Astrocyte (in vitro differentiated cells and primary cell): ENCODE results near the gene ARHGAP23.

Experiments used
- CTCF ChIP-seq: IDR thresholded peaks from 2 replicates; pipeline ENCODE4 v1.5.1; 2011; ENCODE audit warnings: low read depth, mild to moderate bottlenecking, inconsistent platforms, low read length, moderate library complexity; ENCODE audit not compliant: insufficient read depth
- EZH2 ChIP-seq: IDR thresholded peaks from 2 replicates; pipeline ENCODE4 v1.6.1; 2012; ENCODE audit warnings: mild to moderate bottlenecking, low read length, inconsistent platforms; ENCODE audit not compliant: insufficient read depth

DNA sequence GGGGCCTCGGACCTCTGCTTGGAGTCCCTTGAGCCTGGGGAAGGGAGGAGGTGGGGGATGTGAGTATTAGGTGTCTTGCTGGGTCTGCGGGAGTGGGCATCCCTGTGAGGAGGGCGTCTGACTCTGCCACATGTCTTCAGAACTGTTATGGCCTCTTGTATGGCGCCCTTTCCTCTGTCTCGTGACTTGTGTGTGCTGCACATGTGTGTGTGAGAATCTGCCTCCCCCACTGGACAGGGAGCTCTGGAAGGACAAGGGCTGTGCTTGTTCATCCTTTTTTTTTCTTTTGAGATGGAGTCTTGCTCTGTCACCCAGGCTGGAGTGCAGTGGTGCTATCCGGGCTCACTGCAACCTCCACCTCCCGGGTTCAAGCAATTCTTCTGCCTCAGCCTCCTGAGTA is 33.4 kb downstream of the ARHGAP23 start:
- TF ChIP-seq CTCF, result no peak
- TF ChIP-seq EZH2, result no peak
